ENCODE results near the gene FUT8. TPM values are rescaled to one million over a fixed set of nuclear protein-coding genes. Genes with fewer than 3 reads are reported as not detected.

FUT8 gene
- total RNA-seq, 8 experiments from 2014 or later = 26.4 to 68.1 (median 30.7) TPM

- WGBS, 10 experiments = 50 to 100% (median 70%) methylated on average over 1 to 2 of the region's 2 CpGs
- Histone ChIP-seq H3K4me1 (replicated peaks in 1 of 2) (peaks cover 0 to 10% of the 10 kb centered on the region in 2 donors), H3K27ac (no peak overlapping the region), H3K4me3 (no peak overlapping the region)
- ATAC-seq (replicated peaks in 6 of 8) = peak in 1 of 8 experiments; percentile 45
- in situ Hi-C loops (cut with MboI; ENCODE audit: low pct_unique_long_range_greater_than_20kb in 2 of 9, low sequenced_read_pairs in 9 of 9, unreplicated experiment in 9 of 9) = no loop called here
These were observed 148.0 kb downstream of the FUT8 start for GRCh38 chr14:65560340-65561027.

GRCh38 chr14:65564370-65564769 lies 151.8 kb downstream of the FUT8 start:
- 93 to 100% (median 99%) methylated on average over 1 to 4 of the region's 4 CpGs; no CpG with 5 or more reads in 2 of the 10 experiments for WGBS, 10 experiments
- H3K4me3 ChIP-seq = no peak overlapping the region
- H3K4me1 ChIP-seq (replicated peaks in 1 of 2) = peaks cover 0 to 10% of the 10 kb centered on the region in 2 donors
- ATAC-seq (replicated peaks in 6 of 8) = no peak
- in situ Hi-C loops (cut with MboI; ENCODE audit: low pct_unique_long_range_greater_than_20kb in 2 of 9, low sequenced_read_pairs in 9 of 9, unreplicated experiment in 9 of 9) = no loop called here
- H3K27ac ChIP-seq = no peak overlapping the region

- in situ Hi-C loops (cut with MboI; ENCODE audit: low pct_unique_long_range_greater_than_20kb in 2 of 9, low sequenced_read_pairs in 9 of 9, unreplicated experiment in 9 of 9) = no loop called here
- Histone ChIP-seq H3K27ac (no peak overlapping the region), H3K4me3 (no peak overlapping the region), H3K4me1 (replicated peaks in 1 of 2) (no peaks in the 10 kb centered on the region)
- no peak for ATAC-seq (replicated peaks in 6 of 8)
- 0 to 100% (median 60%) methylated on average over 1 of the region's 1 CpG; no CpG with 5 or more reads in 1 of the 10 experiments for WGBS, 10 experiments
These were observed 153.4 kb downstream of the FUT8 start for GRCh38 chr14:65565948-65566347.

GRCh38 chr14:65566820-65567522 lies 154.4 kb downstream of the FUT8 start:
- H3K27ac ChIP-seq = no peak overlapping the region
- WGBS, 10 experiments = 78 to 100% (median 89%) methylated on average over 2 to 5 of the region's 5 CpGs
- no peaks in the 10 kb centered on the region for H3K4me1 ChIP-seq (replicated peaks in 1 of 2)
- no peak for ATAC-seq (replicated peaks in 6 of 8)
- in situ Hi-C loops (cut with MboI; ENCODE audit: low pct_unique_long_range_greater_than_20kb in 2 of 9, low sequenced_read_pairs in 9 of 9, unreplicated experiment in 9 of 9) = no loop called here
- H3K4me3 ChIP-seq = no peak overlapping the region

GRCh38 chr14:65574611-65575010 lies 162.1 kb downstream of the FUT8 start:
- Histone ChIP-seq H3K27ac (no peak overlapping the region), H3K4me3 (no peak overlapping the region), H3K4me1 (replicated peaks in 1 of 2) (peaks cover 6 to 17% of the 10 kb centered on the region in 2 donors)
- 45 to 100% (median 86%) methylated on average over 1 to 2 of the region's 2 CpGs; no CpG with 5 or more reads in 1 of the 10 experiments for WGBS, 10 experiments
- ATAC-seq (replicated peaks in 6 of 8) = no peak
- in situ Hi-C loops (cut with MboI; ENCODE audit: low pct_unique_long_range_greater_than_20kb in 2 of 9, low sequenced_read_pairs in 9 of 9, unreplicated experiment in 9 of 9) = no loop called here

- WGBS, 10 experiments = 92 to 100% (median 100%) methylated on average over 2 to 4 of the region's 6 CpGs; no CpG with 5 or more reads in 5 of the 10 experiments
- no peak overlapping the region for H3K27ac ChIP-seq
- no peak for ATAC-seq (replicated peaks in 6 of 8)
- in situ Hi-C loops (cut with MboI; ENCODE audit: low pct_unique_long_range_greater_than_20kb in 2 of 9, low sequenced_read_pairs in 9 of 9, unreplicated experiment in 9 of 9) = no loop called here
- no peak overlapping the region for H3K4me3 ChIP-seq
- H3K4me1 ChIP-seq (replicated peaks in 1 of 2) = peaks cover 6 to 23% of the 10 kb centered on the region in 2 donors
These were observed 162.9 kb downstream of the FUT8 start for GRCh38 chr14:65575389-65575788.

GRCh38 chr14:65580973-65581372 lies 168.4 kb downstream of the FUT8 start:
- 0 to 100% (median 100%) methylated on average over 1 of the region's 1 CpG; no CpG with 5 or more reads in 2 of the 10 experiments for WGBS, 10 experiments
- Histone ChIP-seq H3K4me1 (replicated peaks in 1 of 2) (peaks cover 3 to 23% of the 10 kb centered on the region in 2 donors), H3K4me3 (no peak overlapping the region), H3K27ac (no peak overlapping the region)
- peak in 1 of 8 experiments; percentile 20 for ATAC-seq (replicated peaks in 6 of 8)
- in situ Hi-C loops (cut with MboI; ENCODE audit: low pct_unique_long_range_greater_than_20kb in 2 of 9, low sequenced_read_pairs in 9 of 9, unreplicated experiment in 9 of 9) = no loop called here

GRCh38 chr14:65581378-65581777 lies 168.8 kb downstream of the FUT8 start:
- Histone ChIP-seq H3K4me3 (no peak overlapping the region), H3K4me1 (replicated peaks in 1 of 2) (peaks cover 3 to 23% of the 10 kb centered on the region in 2 donors), H3K27ac (no peak overlapping the region)
- peak in 3 of 8 experiments; percentile 76 to 82 (median 79) for ATAC-seq (replicated peaks in 6 of 8)
- WGBS, 10 experiments = 4 to 100% (median 76%) methylated on average over 1 to 3 of the region's 3 CpGs
- in situ Hi-C loops (cut with MboI; ENCODE audit: low pct_unique_long_range_greater_than_20kb in 2 of 9, low sequenced_read_pairs in 9 of 9, unreplicated experiment in 9 of 9) = no loop called here

GRCh38 chr14:65581799-65582198 lies 169.3 kb downstream of the FUT8 start:
- Histone ChIP-seq H3K4me1 (replicated peaks in 1 of 2) (peaks cover 3 to 23% of the 10 kb centered on the region in 2 donors), H3K4me3 (no peak overlapping the region), H3K27ac (no peak overlapping the region)
- WGBS, 10 experiments = 7 to 100% (median 90%) methylated on average over 1 to 3 of the region's 3 CpGs
- ATAC-seq (replicated peaks in 6 of 8) = peak in 4 of 8 experiments; percentile 35 to 91 (median 74)
- in situ Hi-C loops (cut with MboI; ENCODE audit: low pct_unique_long_range_greater_than_20kb in 2 of 9, low sequenced_read_pairs in 9 of 9, unreplicated experiment in 9 of 9) = no loop called here

GRCh38 chr14:65585216-65585615 lies 172.7 kb downstream of the FUT8 start:
- no peak overlapping the region for H3K4me3 ChIP-seq
- H3K4me1 ChIP-seq (replicated peaks in 1 of 2) = peaks cover 0 to 1% of the 10 kb centered on the region in 2 donors
- no peak for ATAC-seq (replicated peaks in 6 of 8)
- H3K27ac ChIP-seq = no peak overlapping the region
- in situ Hi-C loops (cut with MboI; ENCODE audit: low pct_unique_long_range_greater_than_20kb in 2 of 9, low sequenced_read_pairs in 9 of 9, unreplicated experiment in 9 of 9) = no loop called here
- WGBS, 10 experiments = 86 to 100% (median 100%) methylated on average over 1 of the region's 1 CpG; no CpG with 5 or more reads in 5 of the 10 experiments

GRCh38 chr14:65588426-65589140 lies 176.1 kb downstream of the FUT8 start:
- WGBS, 10 experiments = 53 to 100% (median 79%) methylated on average over 2 to 4 of the region's 4 CpGs; no CpG with 5 or more reads in 1 of the 10 experiments
- H3K27ac ChIP-seq = no peak overlapping the region
- H3K4me1 ChIP-seq (replicated peaks in 1 of 2) = no peaks in the 10 kb centered on the region
- in situ Hi-C loops (cut with MboI; ENCODE audit: low pct_unique_long_range_greater_than_20kb in 2 of 9, low sequenced_read_pairs in 9 of 9, unreplicated experiment in 9 of 9) = no loop called here
- no peak for ATAC-seq (replicated peaks in 6 of 8)
- no peak overlapping the region for H3K4me3 ChIP-seq

GRCh38 chr14:65594153-65594881 lies 181.8 kb downstream of the FUT8 start:
- H3K4me3 ChIP-seq = no peak overlapping the region
- H3K27ac ChIP-seq = no peak overlapping the region
- in situ Hi-C loops (cut with MboI; ENCODE audit: low pct_unique_long_range_greater_than_20kb in 2 of 9, low sequenced_read_pairs in 9 of 9, unreplicated experiment in 9 of 9) = no loop called here
- WGBS, 10 experiments = 30 to 100% (median 73%) methylated on average over 1 to 8 of the region's 13 CpGs; no CpG with 5 or more reads in 1 of the 10 experiments
- peak in 2 of 8 experiments; percentile 48 to 64 for ATAC-seq (replicated peaks in 6 of 8)
- no peaks in the 10 kb centered on the region for H3K4me1 ChIP-seq (replicated peaks in 1 of 2)
